ENCODE measurements around the gene SLC8A1. TPM values are rescaled to one million over a fixed set of nuclear protein-coding genes. Genes with fewer than 3 reads are reported as not detected.
A peak's percentile ranks its signal among the peaks of the same experiment; 100 is the strongest.

SLC8A1 gene
- total and polyA plus RNA-seq, 12 donors, result 0.54 to 128 (median 18.5) TPM

GRCh38 chr2:40363631-40364030, 88.3 kb downstream of the SLC8A1 start:
- TF ChIP-seq CTCF (IDR thresholded peaks at IDR 0.05) (no peak), POLR2A (IDR thresholded peaks at IDR 0.05) (no peak)
- WGBS, 4 donors, result 30 to 34% (median 33%) methylated on average over 6 of the region's 6 CpGs
- intact Hi-C loops (cut with DNase I), result loop anchor here in 1 of 2 donors (10.0 kb wide), 1 partner anchor 119 kb away; no protein-coding TSS in a partner anchor
- no peak for DNase-seq
- Histone ChIP-seq H3K27me3 (no peaks in the 10 kb centered on the region), H3K4me1 (replicated peaks in 1 of 2) (peaks cover 13 to 27% of the 10 kb centered on the region in 2 donors), H3K27ac (peak overlapping the region in 3 of 5 donors; percentile 5 to 42 (median 36)), H3K4me3 (peak overlapping the region in 1 of 4 donors; percentile 46), H3K9me3 (replicated peaks in 1 of 3) (peaks cover 0 to 5% (median 0%) of the 10 kb centered on the region in 3 donors), H3K36me3 (replicated peaks in 1 of 2) (no peaks in the 10 kb centered on the region)

- H3K27me3 ChIP-seq, result no peaks in the 10 kb centered on the region
- peaks cover 13 to 27% of the 10 kb centered on the region in 2 donors for H3K4me1 ChIP-seq (replicated peaks in 1 of 2)
- no peaks in the 10 kb centered on the region for H3K36me3 ChIP-seq (replicated peaks in 1 of 2)
- 38 to 65% (median 45%) methylated on average over 1 of the region's 1 CpG for WGBS, 4 donors
- H3K27ac ChIP-seq, result peak overlapping the region in 3 of 5 donors; percentile 5 to 42 (median 36)
- no peak for DNase-seq
- intact Hi-C loops (cut with DNase I), result loop anchor here in 1 of 2 donors (10.0 kb wide), 1 partner anchor 118 kb away; no protein-coding TSS in a partner anchor
- peak overlapping the region in 1 of 4 donors; percentile 46 for H3K4me3 ChIP-seq
- TF ChIP-seq CTCF (IDR thresholded peaks at IDR 0.05) (no peak), POLR2A (IDR thresholded peaks at IDR 0.05) (no peak)
- H3K9me3 ChIP-seq (replicated peaks in 1 of 3), result peaks cover 0 to 4% (median 0%) of the 10 kb centered on the region in 3 donors
These were observed 88.7 kb downstream of the SLC8A1 start for GRCh38 chr2:40363231-40363630.

GRCh38 chr2:40361478-40361877, 90.4 kb downstream of the SLC8A1 start:
- Histone ChIP-seq H3K27ac (no peak overlapping the region), H3K9me3 (replicated peaks in 1 of 3) (no peaks in the 10 kb centered on the region), H3K4me1 (replicated peaks in 1 of 2) (peaks cover 13 to 27% of the 10 kb centered on the region in 2 donors), H3K36me3 (replicated peaks in 1 of 2) (no peaks in the 10 kb centered on the region), H3K27me3 (no peaks in the 10 kb centered on the region), H3K4me3 (no peak overlapping the region)
- no peak for DNase-seq
- 93 to 98% (median 95%) methylated on average over 4 of the region's 4 CpGs for WGBS, 4 donors
- TF ChIP-seq POLR2A (IDR thresholded peaks at IDR 0.05), result no peak
- TF ChIP-seq CTCF (IDR thresholded peaks at IDR 0.05), result no peak
- intact Hi-C loops (cut with DNase I), result loop anchor here in 1 of 2 donors (10.0 kb wide), 1 partner anchor 117 kb away; no protein-coding TSS in a partner anchor

GRCh38 chr2:40360652-40361051, 91.2 kb downstream of the SLC8A1 start:
- WGBS, 4 donors, result 26 to 50% (median 39%) methylated on average over 1 of the region's 1 CpG
- TF ChIP-seq CTCF (IDR thresholded peaks at IDR 0.05) (peak in 4 of 6 experiments; percentile 10 to 26 (median 15)), POLR2A (IDR thresholded peaks at IDR 0.05) (no peak)
- Histone ChIP-seq H3K27ac (no peak overlapping the region), H3K9me3 (replicated peaks in 1 of 3) (no peaks in the 10 kb centered on the region), H3K36me3 (replicated peaks in 1 of 2) (no peaks in the 10 kb centered on the region), H3K4me3 (no peak overlapping the region), H3K4me1 (replicated peaks in 1 of 2) (peaks cover 13 to 27% of the 10 kb centered on the region in 2 donors), H3K27me3 (no peaks in the 10 kb centered on the region)
- intact Hi-C loops (cut with DNase I), result loop anchor here in 1 of 2 donors (10.0 kb wide), 1 partner anchor 116 kb away; no protein-coding TSS in a partner anchor
- peak; percentile 38 to 76 (median 56) for DNase-seq

Measured in adrenal gland (tissue), 12 donors.